Fibroblast of skin of right quadriceps (primary cell): Measurements from ENCODE around the gene MELK.

Experiments
- DNase-seq: peaks from one replicate; pipeline ENCODE4 v3.0.0-alpha.2; 2013

The MELK gene

DNA sequence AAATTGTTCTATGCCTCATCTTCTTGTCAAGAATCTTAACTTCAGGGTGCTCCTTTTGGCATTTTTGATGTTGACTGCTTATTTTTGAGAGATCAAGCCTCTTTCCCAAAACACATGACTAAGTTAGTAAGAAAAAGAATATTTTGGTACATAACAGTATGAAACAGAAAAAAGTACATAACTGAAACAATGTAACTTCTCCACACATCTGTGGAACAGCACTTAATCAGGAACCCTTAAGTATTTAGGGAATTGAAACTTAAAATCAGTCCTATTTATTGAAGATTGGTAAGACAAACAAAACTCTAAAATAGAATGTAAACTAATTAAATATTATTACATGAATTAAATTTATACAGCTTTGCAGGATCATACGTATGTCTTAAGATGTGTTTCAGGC, 103.4 kb downstream of the MELK start:
- DNase-seq = no peak

GRCh38 chr9:36676778-36677485, 104.2 kb downstream of the MELK start:
- no peak for DNase-seq

DNA sequence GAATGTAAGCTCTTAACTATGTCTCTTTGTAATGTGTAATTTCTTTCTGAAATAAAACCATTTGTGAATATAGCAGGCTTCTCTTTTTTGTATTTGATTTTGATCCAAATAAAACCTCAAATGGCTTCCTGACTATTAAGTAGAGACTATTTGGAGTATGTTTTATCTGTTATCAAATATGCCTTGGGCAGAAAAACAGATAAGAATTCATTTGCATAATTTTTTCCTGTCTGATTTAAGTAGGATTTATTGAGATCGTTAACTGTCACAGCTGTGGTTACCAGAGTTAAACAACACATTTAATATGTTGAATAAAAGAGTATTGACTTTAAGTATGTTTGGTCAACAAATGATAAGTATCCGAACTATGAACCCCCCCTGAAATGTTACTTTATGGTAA, 104.9 kb downstream of the MELK start:
- no peak for DNase-seq

DNA sequence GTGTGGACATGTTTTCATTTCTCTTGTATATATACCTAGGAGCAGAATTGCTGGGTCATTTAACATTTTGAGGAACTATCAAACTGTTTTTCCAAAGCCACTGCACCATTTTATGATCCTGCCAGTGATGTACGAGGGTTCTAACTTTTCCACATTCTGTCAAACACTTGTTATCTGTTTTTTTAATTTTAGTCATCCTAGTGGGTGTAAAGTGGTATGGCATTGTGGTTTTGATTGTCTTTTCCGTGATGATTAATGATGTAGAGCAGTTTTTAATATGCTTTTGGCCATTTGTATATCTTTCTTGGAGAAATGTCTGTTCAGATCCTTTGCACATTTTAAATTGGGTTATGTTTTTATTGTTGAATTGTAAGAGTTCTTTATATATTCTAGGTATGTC, 107.0 kb downstream of the MELK start:
- no peak for DNase-seq

GRCh38 chr9:36686471-36686870, 113.8 kb downstream of the MELK start:
- no peak for DNase-seq

DNA sequence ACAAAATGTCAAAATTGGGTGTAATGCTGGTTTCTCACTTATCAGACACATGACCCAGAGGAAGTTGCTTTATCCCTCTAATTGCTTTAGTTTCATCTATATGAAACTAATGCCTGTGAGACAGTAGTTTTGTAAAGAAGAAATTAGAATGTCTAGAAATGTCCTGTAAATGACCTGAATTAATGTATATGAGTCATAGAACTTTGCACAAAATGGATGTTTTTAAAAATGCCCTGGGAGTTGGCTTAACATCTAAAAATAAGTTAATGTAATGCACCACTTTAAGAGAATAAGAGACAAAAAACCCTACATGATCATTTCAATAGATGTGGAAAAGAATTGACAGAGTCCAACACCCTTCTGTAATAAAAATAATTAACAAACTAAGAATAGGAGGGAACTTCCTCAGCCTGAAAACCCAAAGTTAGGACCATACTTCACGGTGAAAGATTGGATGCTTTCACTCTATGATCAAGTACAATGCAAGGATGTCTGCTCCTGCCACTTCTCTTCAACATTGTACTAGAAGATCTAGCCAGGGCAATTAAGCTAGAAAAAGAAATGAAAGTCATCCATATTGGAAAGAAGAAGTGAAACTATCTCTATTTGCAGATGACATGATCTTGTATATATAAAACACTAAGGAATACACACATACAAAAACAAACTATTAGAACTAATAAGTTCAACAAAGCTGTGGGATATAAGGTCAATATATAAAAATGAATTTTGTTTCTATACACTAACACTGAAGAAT, 117.9 kb downstream of the MELK start:
- DNase-seq = no peak

GRCh38 chr9:36691671-36692070, 119.0 kb downstream of the MELK start:
- no peak for DNase-seq

- no peak for DNase-seq
Measured at GRCh38 chr9:36698984-36699383, 126.3 kb downstream of the MELK start.

- no peak for DNase-seq
Measured at GRCh38 chr9:36704148-36704547, 131.5 kb downstream of the MELK start.

- DNase-seq = no peak
Measured at GRCh38 chr9:36713515-36714490, 141.1 kb downstream of the MELK start.

DNA sequence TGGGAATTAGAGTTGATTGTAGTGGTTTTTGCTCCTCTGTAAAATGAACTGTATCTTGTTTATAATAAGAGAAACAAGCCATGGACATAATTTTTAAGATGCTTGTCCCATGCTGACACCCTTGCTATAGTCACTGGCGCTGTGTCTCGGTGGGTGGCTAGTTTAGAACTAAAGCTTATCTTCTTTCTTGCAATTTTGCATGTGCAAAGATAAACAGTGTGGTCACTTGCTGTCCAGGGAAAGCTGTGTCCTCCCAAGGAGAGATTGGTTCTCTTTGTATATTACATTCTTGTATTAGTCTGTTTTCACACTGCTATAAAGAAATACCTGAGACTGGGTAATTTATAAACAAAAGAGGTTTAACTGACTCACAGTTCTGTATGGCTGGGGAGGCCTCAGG, 143.8 kb downstream of the MELK start:
- no peak for DNase-seq

- no peak for DNase-seq
Measured at GRCh38 chr9:36717276-36717675, 144.6 kb downstream of the MELK start.

DNA sequence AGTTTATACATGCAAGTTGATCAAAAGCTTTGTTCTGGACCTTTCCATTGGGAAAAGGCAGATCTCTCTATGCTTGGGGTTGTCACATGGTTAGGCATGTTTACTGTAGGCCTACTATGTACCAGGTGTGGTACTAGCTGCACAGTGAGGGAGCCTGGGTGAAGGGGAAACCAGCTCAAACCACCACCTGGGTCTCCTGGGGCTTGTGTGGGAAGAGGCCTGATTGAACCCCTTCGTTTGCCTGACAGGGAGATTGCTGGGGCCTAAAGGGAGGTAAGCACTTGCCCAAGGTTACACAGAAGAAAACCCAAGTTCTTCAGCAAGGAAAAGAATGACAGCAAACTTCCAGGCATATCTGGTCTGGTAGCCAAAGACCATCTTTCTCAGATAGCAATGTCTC, 145.9 kb downstream of the MELK start:
- DNase-seq = no peak

DNA sequence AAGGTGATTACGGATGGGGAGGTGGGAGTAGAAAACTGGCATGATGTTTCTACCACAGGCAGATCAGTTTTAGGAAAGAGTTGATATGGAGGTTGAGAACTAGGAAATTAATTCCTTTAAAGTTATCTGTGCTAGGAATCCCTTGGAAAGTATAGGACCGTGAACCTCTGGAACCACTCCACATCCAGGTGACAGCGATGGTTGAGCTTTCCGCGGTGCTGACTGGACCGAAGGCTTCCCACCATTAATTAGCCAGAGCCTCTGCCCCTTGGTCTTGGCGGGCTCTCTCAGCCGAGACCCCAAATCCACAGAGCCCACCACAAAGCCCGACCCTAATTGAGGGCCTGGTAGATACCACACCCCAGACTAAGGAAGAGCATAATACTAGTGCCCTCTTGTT, 147.3 kb downstream of the MELK start:
- no peak for DNase-seq

DNA sequence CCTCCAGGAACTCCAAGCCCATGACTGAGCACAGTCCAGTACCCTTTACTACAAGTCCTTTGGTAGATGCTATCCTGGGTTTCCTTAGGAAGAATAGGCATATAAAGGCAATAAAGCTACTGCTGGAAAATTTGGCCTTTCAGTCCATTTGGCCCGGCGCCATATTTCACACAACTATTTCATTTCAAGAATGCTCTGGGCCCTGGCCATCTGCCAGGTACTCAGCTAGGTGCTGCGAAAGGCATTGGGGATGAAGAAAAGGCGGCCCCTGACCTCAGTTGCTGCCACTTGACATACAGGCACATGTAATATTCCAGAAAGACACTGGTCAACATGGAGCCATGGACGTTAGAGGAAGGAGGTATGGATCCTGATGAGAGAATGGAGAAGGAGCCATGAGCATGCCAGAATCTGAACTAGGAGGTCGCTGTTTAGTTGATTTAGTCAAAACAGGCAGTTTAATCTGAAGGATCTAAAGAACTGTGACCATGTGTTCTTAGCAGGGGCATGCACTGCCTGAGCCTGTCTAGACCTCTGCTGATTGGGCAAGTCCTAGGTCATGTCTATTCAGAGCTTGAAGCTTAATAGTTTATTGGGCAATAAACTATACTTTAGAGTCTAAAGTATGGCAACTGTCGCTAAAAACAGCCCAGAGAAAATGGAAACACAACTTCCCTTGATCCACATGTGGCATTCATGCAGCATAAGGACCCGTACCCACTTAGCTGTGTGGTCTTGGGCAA, 149.3 kb downstream of the MELK start:
- no peak for DNase-seq

GRCh38 chr9:36725777-36726356, 153.2 kb downstream of the MELK start:
- DNase-seq = no peak
